SH-SY5Y (cell line): ENCODE measurements around the gene LRCH3.

Source experiments
- GATA2 ChIP-seq: IDR thresholded peaks from 2 replicates; pipeline ENCODE4 v1.6.1; 2011; ENCODE audit warnings: mild to moderate bottlenecking, low read depth, low read length
- GATA3 ChIP-seq: IDR thresholded peaks from 2 replicates; pipeline ENCODE4 v1.6.1; 2011; ENCODE audit warnings: low read depth, mild to moderate bottlenecking, low read length, moderate library complexity

- TF ChIP-seq GATA3 = no peak
- TF ChIP-seq GATA2 = no peak
Observed at GRCh38 chr3:197841789-197842188, 50.7 kb downstream of the LRCH3 start.
